Lung (tissue), 12 donors: ENCODE data around the gene AGBL4. TPM values are rescaled to one million over a fixed set of nuclear protein-coding genes. Genes with fewer than 3 reads are reported as not detected.

Source experiments
- ATAC-seq: fragments of 200-7000 bp; cut with Tn5 transposase; one replicate; pipeline ENCODE4 v1.9.1; 2020; ENCODE audit warnings: moderate number of reproducible peaks; ENCODE audit not compliant: insufficient read depth, low FRiP score
- DNase-seq, 3 donors: peaks; one replicate each; pipeline ENCODE4 v3.0.0-alpha.2; 2013 to 2017
- H3K27ac ChIP-seq, 2 donors: one replicate each; pipeline ENCODE4 v1.5.1; 2013; ENCODE audit warnings: mild to moderate bottlenecking in 2 of 2, moderate library complexity in 2 of 2, control low read depth in 1 of 2, inconsistent platforms in 1 of 2, low read depth in 1 of 2, low read length in 1 of 2
- H3K27me3 ChIP-seq, 3 donors: one replicate each; pipeline ENCODE4 v1.5.1; 2013; ENCODE audit warnings: low read length in 2 of 3; ENCODE audit not compliant: control insufficient read depth in 3 of 3, insufficient read depth in 3 of 3
- H3K36me3 ChIP-seq, 4 donors: one replicate each; pipeline ENCODE4 v1.5.1; 2013; ENCODE audit warnings: low read length in 4 of 4, mild to moderate bottlenecking in 1 of 4, moderate library complexity in 1 of 4; ENCODE audit not compliant: control insufficient read depth in 4 of 4, insufficient read depth in 4 of 4
- H3K4me1 ChIP-seq, 5 donors: one replicate each; pipeline ENCODE4 v1.5.1; 2013; ENCODE audit warnings: low read length in 5 of 5, mild to moderate bottlenecking in 2 of 5, moderate library complexity in 1 of 5; ENCODE audit not compliant: control insufficient read depth in 5 of 5, insufficient read depth in 5 of 5
- H3K4me3 ChIP-seq: one replicate; pipeline ENCODE4 v1.5.1; 2013; ENCODE audit warnings: mild to moderate bottlenecking, control low read depth, moderate library complexity
- H3K9ac ChIP-seq, 2 donors: one replicate each; pipeline ENCODE4 v1.5.1; 2013; ENCODE audit warnings: low read length in 2 of 2, control low read depth in 1 of 2; ENCODE audit not compliant: insufficient read depth in 1 of 2
- H3K9me3 ChIP-seq, 4 donors: one replicate each; pipeline ENCODE4 v1.5.1; 2013; ENCODE audit warnings: low read length in 3 of 4, mild to moderate bottlenecking in 1 of 4, moderate library complexity in 1 of 4; ENCODE audit not compliant: control insufficient read depth in 4 of 4, insufficient read depth in 3 of 4
- WGBS, 2 donors: extraction: QIAGEN DNeasy Blood & Tissue Kit; methylation state at CpG; one replicate each; pipeline ENCODE4 v1.1.7; 2013; 5-methylcytosine and 5-hydroxymethylcytosine counted together
- polyA plus RNA-seq, 2 donors: library from polyadenylated mRNA; stranded (reverse); fragments of 200-250 nt; gene quantifications; one replicate each; pipeline ENCODE4 v1.2.1, GENCODE V29; 2013
- total RNA-seq, 2 donors: library from RNA; depleted of rRNA in 1 of 2; stranded (reverse); fragments of >200 nt in 1 of 2; gene quantifications; one replicate each; pipeline ENCODE4 v1.2.1, GENCODE V29; 2014 to 2021
- TF ChIP-seq, protein P1 (sequence below): IDR thresholded peaks from 2 replicates; pipeline ENCODE4 v1.5.1; 2012; ENCODE audit warnings: mild to moderate bottlenecking; ENCODE audit errors: control extremely low read depth, extremely low read depth
- donor health status: control.
- donor health status: control.
- donor health status: Bipolar disorder and iron deficiency.
- donor health status: healthy.
- donor health status: DM: yes; HTN: yes; CAD: no.

Gene AGBL4
- total and polyA plus RNA-seq, 4 donors: 0.24 to 7.5 (median 2.6) TPM

DNA sequence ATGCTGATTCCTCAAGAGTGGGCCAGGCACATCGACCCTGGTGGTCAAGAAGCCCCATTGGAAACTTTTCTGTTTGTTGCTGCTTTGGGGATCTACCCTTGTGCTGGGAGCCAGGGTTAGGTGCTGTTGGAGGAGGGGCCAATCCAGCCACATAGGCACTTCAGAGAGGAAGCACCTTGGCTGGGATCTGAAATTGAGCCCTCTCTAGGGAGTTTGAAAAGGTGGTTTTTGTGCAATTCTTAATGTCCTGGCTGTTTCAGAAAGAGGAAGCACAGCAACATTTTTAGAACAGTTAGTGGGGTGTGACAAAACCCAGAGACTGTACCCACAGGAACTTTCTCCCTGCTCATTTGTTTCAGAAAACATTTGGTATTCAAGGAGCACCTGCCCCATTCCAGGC, 1229.9 kb downstream of the AGBL4 start:
- Histone ChIP-seq H3K27ac (no peak overlapping the region), H3K36me3 (no peaks in the 10 kb centered on the region), H3K4me3 (no peak overlapping the region), H3K4me1 (peaks cover 0 to 25% (median 11%) of the 10 kb centered on the region in 5 donors), H3K27me3 (no peaks in the 10 kb centered on the region), H3K9ac (no peak overlapping the region), H3K9me3 (no peaks in the 10 kb centered on the region)
- WGBS, 2 donors: 27 to 42% methylated on average over 1 of the region's 1 CpG
- TF ChIP-seq, protein P1, sequence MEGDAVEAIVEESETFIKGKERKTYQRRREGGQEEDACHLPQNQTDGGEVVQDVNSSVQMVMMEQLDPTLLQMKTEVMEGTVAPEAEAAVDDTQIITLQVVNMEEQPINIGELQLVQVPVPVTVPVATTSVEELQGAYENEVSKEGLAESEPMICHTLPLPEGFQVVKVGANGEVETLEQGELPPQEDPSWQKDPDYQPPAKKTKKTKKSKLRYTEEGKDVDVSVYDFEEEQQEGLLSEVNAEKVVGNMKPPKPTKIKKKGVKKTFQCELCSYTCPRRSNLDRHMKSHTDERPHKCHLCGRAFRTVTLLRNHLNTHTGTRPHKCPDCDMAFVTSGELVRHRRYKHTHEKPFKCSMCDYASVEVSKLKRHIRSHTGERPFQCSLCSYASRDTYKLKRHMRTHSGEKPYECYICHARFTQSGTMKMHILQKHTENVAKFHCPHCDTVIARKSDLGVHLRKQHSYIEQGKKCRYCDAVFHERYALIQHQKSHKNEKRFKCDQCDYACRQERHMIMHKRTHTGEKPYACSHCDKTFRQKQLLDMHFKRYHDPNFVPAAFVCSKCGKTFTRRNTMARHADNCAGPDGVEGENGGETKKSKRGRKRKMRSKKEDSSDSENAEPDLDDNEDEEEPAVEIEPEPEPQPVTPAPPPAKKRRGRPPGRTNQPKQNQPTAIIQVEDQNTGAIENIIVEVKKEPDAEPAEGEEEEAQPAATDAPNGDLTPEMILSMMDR: no peak
- ATAC-seq (no peak), DNase-seq (no peak)

DNA sequence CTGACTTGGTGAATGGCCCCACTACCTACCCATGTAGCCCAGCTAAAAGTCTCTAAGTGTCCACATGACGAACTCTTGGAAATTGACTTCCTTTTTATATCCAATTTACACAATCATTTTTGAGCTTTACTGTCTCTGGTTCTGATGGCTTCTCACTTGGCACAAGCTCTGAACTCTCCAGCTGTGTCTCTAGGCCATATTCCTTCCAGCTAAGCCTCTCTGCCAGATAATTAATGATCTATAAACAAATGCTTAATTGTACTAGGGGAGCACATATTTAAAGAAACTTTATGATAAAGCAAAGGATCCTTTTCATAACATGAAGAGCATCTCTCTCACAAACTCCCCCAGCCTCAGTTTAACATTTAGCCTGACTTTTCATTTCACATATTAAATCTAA, 1230.8 kb downstream of the AGBL4 start:
- ATAC-seq: no peak
- Histone ChIP-seq H3K4me1 (peaks cover 0 to 25% (median 11%) of the 10 kb centered on the region in 5 donors), H3K27me3 (no peaks in the 10 kb centered on the region), H3K9ac (no peak overlapping the region), H3K4me3 (no peak overlapping the region), H3K27ac (no peak overlapping the region), H3K36me3 (no peaks in the 10 kb centered on the region), H3K9me3 (no peaks in the 10 kb centered on the region)
- TF ChIP-seq, protein P1: no peak
- peak; percentile 26 to 73 (median 69) for DNase-seq
- WGBS, 2 donors: 20 to 49% methylated on average over 1 of the region's 1 CpG

DNA sequence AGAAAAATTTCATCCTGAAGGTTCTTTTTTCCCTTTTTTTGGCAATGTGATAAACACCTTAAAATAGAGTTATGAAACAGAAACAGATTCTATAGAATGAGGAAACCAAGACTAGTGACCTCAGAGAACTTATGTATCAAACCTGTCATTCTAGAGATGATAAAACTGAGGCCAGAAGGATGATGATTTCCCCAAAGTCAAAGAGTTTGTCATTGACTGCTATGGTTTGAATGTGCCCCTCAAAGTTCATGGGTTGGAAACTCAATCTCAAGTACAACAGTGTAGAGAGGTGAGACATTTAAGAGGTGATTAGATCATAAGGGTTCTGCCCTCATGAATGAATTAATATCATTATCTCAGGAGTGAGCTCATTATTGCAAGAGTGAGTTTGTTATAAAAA, 1233.4 kb downstream of the AGBL4 start:
- Histone ChIP-seq H3K36me3 (no peaks in the 10 kb centered on the region), H3K27ac (no peak overlapping the region), H3K9me3 (no peaks in the 10 kb centered on the region), H3K4me3 (no peak overlapping the region), H3K4me1 (peaks cover 0 to 25% (median 11%) of the 10 kb centered on the region in 5 donors), H3K27me3 (no peaks in the 10 kb centered on the region), H3K9ac (no peak overlapping the region)
- ATAC-seq (no peak), DNase-seq (no peak)
- TF ChIP-seq, protein P1: no peak

DNA sequence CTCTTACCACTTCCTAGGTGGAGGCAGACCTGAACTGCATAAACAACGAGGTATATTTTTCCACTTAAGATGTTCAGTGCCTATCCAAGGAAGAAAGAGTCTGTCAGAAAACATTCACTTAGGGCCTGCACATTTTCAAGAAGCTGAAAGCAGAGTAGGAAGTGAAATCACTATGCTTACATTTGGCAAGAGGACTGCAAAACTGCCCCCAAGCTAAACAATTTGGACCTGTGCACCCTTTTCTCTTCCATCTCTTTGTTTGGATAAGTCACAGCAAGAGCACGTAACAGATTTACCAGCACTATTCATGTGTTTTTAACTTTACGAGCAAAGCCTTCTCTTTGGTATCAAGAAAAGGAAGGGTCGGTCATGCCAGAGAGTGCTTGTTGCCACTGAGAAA, 1233.9 kb downstream of the AGBL4 start:
- Histone ChIP-seq H3K9ac (peak overlapping the region in 1 of 2 donors; percentile 26), H3K36me3 (no peaks in the 10 kb centered on the region), H3K4me1 (peaks cover 0 to 25% (median 11%) of the 10 kb centered on the region in 5 donors), H3K4me3 (no peak overlapping the region), H3K27ac (no peak overlapping the region), H3K27me3 (no peaks in the 10 kb centered on the region), H3K9me3 (no peaks in the 10 kb centered on the region)
- 70 to 78% methylated on average over 4 of the region's 4 CpGs for WGBS, 2 donors
- ATAC-seq (no peak), DNase-seq (peak in 2 of 3 donors; percentile 26 to 40)
- TF ChIP-seq, protein P1: no peak
